Calu3 (cell line): ENCODE results near the gene MVK. TPM values are rescaled to one million over a fixed set of nuclear protein-coding genes. Genes with fewer than 3 reads are reported as not detected.

Source experiments
- BruUV-seq: library from RNA; stranded (reverse); fragments of 400-500 nt; replicated peaks from 2 replicates; lab custom pipeline; 2021; lab: Mats Ljungman, UMichigan
- CTCF ChIA-PET: fragments of 300-600 bp; sonication (Branson Sonifier 250); formaldehyde crosslinking; loops from one replicate; lab custom pipeline; 2022; ENCODE audit warnings: antibody characterized with exemption; lab: Charles Lee
- DNase-seq: peaks from one replicate; pipeline ENCODE4 v3.0.0; 2022
- H3K27ac Mint-ChIP-seq: one replicate; pipeline ENCODE4 v1.8.0; 2022; ENCODE audit warnings: mixed read lengths; ENCODE audit not compliant: unreplicated experiment
- H3K27me3 Mint-ChIP-seq: one replicate; pipeline ENCODE4 v1.8.0; 2022; ENCODE audit warnings: mixed read lengths; ENCODE audit not compliant: unreplicated experiment
- H3K36me3 Mint-ChIP-seq: one replicate; pipeline ENCODE4 v1.8.0; 2022; ENCODE audit warnings: mild to moderate bottlenecking, moderate library complexity, mixed read lengths; ENCODE audit not compliant: insufficient read depth, unreplicated experiment
- H3K4me1 Mint-ChIP-seq: one replicate; pipeline ENCODE4 v1.8.0; 2022; ENCODE audit warnings: mild to moderate bottlenecking, low read depth, mixed read lengths; ENCODE audit not compliant: unreplicated experiment
- H3K4me3 Mint-ChIP-seq: one replicate; pipeline ENCODE4 v1.8.0; 2022; ENCODE audit warnings: mild to moderate bottlenecking, low read depth, moderate library complexity, mixed read lengths; ENCODE audit not compliant: unreplicated experiment
- H3K9me3 Mint-ChIP-seq: one replicate; pipeline ENCODE4 v1.8.0; 2022; ENCODE audit warnings: low read depth, mixed read lengths; ENCODE audit not compliant: unreplicated experiment
- intact Hi-C: fragments of 100-400 bp; cut with micrococcal nuclease; formaldehyde crosslinking; loops from one replicate; pipeline ENCODE4 v1.10.0; 2022; ENCODE audit not compliant: unreplicated experiment
- total RNA-seq: library from RNA; stranded (reverse); gene quantifications from 2 replicates; pipeline ENCODE4 v1.2.3, GENCODE V29; 2022
- TF ChIP-seq, protein P1 (sequence below): fragments of 200-600 bp; IDR thresholded peaks from one replicate; pipeline ENCODE4 v1.8.0; 2022; ENCODE audit warnings: antibody characterized with exemption; ENCODE audit not compliant: unreplicated experiment

Gene MVK
- total RNA-seq, 1 experiment from 2014 or later, result 41.6 TPM

DNA sequence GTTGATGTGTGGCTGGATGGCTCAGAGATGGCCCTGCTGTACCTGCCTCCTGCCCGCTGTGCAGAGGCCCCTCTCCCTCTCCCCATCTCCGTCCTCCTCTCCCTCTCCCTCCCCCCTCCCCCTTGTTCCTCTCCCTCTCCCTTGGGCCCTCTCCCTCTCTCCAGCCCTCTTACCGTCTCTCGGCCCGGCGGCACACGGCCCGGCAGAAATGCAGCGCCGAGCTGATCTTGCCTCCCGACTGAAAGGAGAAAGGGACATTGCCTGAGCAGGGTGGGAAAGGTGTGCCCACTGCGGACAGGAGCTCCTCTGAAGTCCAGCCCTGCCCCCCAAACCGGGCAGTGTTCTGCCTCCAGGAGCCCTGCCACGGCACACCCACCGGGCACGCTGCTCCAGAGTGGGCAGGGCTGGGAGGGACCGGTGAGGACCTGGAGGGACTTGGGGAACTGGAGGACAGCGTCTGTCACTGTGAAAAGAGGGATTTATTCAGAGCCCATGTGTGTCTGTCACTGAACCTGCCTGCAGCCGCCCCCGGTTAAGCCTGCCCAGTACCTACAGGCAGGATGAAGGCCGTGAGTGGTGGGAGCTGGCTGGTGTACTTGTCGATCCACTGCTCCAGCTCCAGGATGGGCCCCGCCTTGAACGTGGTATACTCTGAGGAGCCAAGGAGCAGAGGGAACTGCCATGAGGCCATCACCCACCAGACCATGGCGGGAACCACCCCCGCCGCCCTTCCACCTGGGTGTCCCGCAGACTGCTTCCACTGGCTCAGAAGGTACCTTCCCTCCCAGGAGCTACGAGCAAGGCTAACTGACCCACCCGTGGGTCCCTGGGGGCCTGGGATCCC is 12.5 kb upstream of the MVK start:
- no peaks in the 10 kb centered on the region for H3K9me3 Mint-ChIP-seq
- no peak for DNase-seq
- CTCF ChIA-PET, result no interaction called here
- no peaks in the 10 kb centered on the region for H3K27me3 Mint-ChIP-seq
- intact Hi-C loops, result no loop called here
- H3K4me1 Mint-ChIP-seq, result no peaks in the 10 kb centered on the region
- H3K4me3 Mint-ChIP-seq, result no peak overlapping the region
- no peak overlapping the region for H3K27ac Mint-ChIP-seq
- BruUV-seq, result no TSS peak
- TF ChIP-seq, protein P1, sequence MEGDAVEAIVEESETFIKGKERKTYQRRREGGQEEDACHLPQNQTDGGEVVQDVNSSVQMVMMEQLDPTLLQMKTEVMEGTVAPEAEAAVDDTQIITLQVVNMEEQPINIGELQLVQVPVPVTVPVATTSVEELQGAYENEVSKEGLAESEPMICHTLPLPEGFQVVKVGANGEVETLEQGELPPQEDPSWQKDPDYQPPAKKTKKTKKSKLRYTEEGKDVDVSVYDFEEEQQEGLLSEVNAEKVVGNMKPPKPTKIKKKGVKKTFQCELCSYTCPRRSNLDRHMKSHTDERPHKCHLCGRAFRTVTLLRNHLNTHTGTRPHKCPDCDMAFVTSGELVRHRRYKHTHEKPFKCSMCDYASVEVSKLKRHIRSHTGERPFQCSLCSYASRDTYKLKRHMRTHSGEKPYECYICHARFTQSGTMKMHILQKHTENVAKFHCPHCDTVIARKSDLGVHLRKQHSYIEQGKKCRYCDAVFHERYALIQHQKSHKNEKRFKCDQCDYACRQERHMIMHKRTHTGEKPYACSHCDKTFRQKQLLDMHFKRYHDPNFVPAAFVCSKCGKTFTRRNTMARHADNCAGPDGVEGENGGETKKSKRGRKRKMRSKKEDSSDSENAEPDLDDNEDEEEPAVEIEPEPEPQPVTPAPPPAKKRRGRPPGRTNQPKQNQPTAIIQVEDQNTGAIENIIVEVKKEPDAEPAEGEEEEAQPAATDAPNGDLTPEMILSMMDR, result no peak
- H3K36me3 Mint-ChIP-seq, result peaks cover 41% of the 10 kb centered on the region

DNA sequence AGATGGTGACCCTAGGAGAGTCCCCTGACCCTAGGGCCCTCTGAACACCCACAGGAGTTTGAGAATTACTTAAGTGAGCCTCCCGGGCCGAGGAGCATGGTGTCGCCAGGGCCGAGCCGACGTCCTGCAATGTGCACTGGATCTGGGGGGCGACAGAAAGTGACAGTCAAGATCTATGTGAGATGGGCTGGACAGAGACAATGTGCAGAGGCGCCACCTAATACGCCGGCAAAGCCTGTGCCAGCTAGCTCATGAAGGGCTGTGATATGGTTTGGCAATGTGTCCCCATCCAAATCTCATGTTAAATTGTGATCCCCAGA is 11.9 kb upstream of the MVK start:
- H3K4me1 Mint-ChIP-seq, result no peaks in the 10 kb centered on the region
- H3K4me3 Mint-ChIP-seq, result no peak overlapping the region
- H3K36me3 Mint-ChIP-seq, result peaks cover 41% of the 10 kb centered on the region
- DNase-seq, result no peak
- H3K27me3 Mint-ChIP-seq, result no peaks in the 10 kb centered on the region
- TF ChIP-seq, protein P1, result no peak
- H3K9me3 Mint-ChIP-seq, result no peaks in the 10 kb centered on the region
- BruUV-seq, result no TSS peak
- intact Hi-C loops, result no loop called here
- no peak overlapping the region for H3K27ac Mint-ChIP-seq
- CTCF ChIA-PET, result no interaction called here

DNA sequence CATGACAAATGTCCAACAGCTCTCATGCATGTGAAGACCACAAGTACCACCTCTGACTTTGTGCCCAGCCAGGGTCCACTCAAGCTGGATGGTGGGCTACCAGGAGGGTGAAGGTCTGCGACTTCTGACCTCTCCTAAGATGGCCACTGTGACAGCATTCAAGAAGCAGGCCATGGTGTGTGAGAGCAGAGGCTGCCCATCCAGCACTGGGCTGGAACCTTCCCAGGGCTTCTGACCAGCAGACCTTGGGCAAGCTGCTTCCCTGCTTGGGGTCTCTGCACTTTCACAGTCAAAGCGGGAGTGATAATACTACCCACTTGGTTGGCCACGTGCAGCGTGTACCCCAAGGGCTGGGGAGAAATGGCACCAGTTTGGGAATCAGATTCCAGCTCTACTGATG is 10.7 kb upstream of the MVK start:
- DNase-seq, result no peak
- Mint-ChIP-seq H3K36me3 (peaks cover 43% of the 10 kb centered on the region), H3K27ac (no peak overlapping the region), H3K9me3 (no peaks in the 10 kb centered on the region), H3K4me1 (no peaks in the 10 kb centered on the region), H3K27me3 (no peaks in the 10 kb centered on the region), H3K4me3 (no peak overlapping the region)
- intact Hi-C loops, result no loop called here
- TF ChIP-seq, protein P1, result no peak
- BruUV-seq, result no TSS peak
- CTCF ChIA-PET, result no interaction called here

DNA sequence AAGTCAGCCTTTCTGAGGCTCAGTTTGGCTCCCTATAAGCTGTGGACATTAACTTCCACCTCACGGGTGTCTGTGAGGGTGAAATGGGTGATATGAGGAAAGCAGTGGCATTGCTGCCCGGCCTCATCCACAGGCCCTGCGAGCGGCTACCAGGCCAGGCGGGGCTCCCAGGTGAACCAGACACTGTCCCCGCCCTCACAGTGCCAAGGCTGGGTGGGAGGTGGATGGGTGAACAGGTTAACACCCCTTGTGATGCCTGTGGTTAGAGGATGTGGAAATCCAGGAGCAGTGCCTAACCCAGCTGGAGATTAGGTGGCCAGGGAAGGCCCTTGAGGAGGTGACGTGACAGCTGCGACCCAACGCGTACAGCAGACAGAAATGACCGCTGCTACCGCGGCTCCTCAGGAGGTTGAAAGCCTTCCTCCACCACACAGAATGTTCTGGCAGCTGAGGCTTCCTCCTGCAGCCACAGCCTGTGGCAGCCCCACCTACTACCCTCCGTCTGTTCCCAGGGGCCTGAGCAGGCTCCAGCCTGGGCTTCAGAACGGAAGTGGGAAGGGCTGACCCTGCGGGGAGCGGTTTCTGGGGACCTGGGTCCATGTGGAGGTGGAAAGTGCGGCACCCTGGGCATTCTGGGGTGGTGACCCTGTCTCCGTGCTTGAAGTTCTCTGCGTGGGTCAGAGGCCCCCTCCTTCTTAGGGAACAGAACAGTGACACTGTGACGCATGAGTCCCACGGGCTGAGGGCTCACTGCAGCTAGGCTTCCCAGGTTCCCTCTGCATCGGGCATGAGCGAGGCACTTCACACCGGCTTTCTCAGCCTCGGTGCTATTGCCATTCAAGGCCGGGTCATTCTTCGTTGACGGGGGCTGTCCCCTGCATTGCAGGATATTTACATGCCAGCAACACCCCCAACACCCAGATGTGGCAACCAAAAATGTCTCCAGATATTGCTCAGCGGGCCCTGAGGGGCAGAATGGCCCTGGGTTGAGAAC is 10.0 kb upstream of the MVK start:
- intact Hi-C loops, result no loop called here
- TF ChIP-seq, protein P1, result no peak
- Mint-ChIP-seq H3K4me1 (no peaks in the 10 kb centered on the region), H3K4me3 (no peak overlapping the region), H3K9me3 (no peaks in the 10 kb centered on the region), H3K27me3 (no peaks in the 10 kb centered on the region), H3K27ac (no peak overlapping the region), H3K36me3 (peaks cover 48% of the 10 kb centered on the region)
- CTCF ChIA-PET, result no interaction called here
- no peak for DNase-seq
- no TSS peak for BruUV-seq
